Stomach (tissue), 9 donors: ENCODE results near the gene DENND4B. TPM values are rescaled to one million over a fixed set of nuclear protein-coding genes. Genes with fewer than 3 reads are reported as not detected.

Experiments used
- DNase-seq, 2 donors: peaks; one replicate each; pipeline versions ENCODE4 v3.0.0 to v3.0.0-alpha.2; 2013 to 2019
- H3K27ac ChIP-seq, 5 donors: fragments of 200-600 bp in 4 of 5; sonication (generic) in 4 of 5; one replicate each; pipeline ENCODE4 v1.5.1; 2013 to 2019; ENCODE audit warnings: mild to moderate bottlenecking in 1 of 5, moderate library complexity in 1 of 5
- H3K27me3 ChIP-seq, 3 donors: fragments of 200-600 bp; sonication (generic); one replicate each; pipeline ENCODE4 v1.5.1; 2017 to 2019; ENCODE audit warnings: mixed run types in 1 of 3
- H3K36me3 ChIP-seq, 4 donors: fragments of 200-600 bp; sonication (generic); 1 replicate in 3 of 4; 2 replicates in 1 of 4; pipeline ENCODE4 v1.5.1; 2016 to 2019
- H3K4me1 ChIP-seq, 4 donors: fragments of 200-600 bp; sonication (generic); one replicate each; pipeline ENCODE4 v1.5.1; 2016 to 2019
- H3K4me3 ChIP-seq, 4 donors: fragments of 200-600 bp; sonication (generic) in 3 of 4; one replicate each; pipeline ENCODE4 v1.5.1; 2016 to 2019; ENCODE audit warnings: mild to moderate bottlenecking in 1 of 4
- H3K9me3 ChIP-seq, 4 donors: fragments of 200-600 bp; sonication (generic); one replicate each; pipeline ENCODE4 v1.5.1; 2016 to 2019
- EP300 ChIP-seq: sonication (generic); formaldehyde crosslinking; IDR thresholded peaks from one replicate; pipeline ENCODE4 v1.6.1; 2017; ENCODE audit warnings: antibody characterized with exemption
- POLR2A ChIP-seq, 4 donors: fragments of 450-650 bp; IDR thresholded peaks; one replicate each; pipeline ENCODE4 v1.6.1; 2016; ENCODE audit warnings: antibody characterized with exemption in 4 of 4, control low read depth in 2 of 4, mild to moderate bottlenecking in 1 of 4, moderate library complexity in 1 of 4
- POLR2AphosphoS5 ChIP-seq, 3 donors: sonication (generic); formaldehyde crosslinking; IDR thresholded peaks; one replicate each; pipeline ENCODE4 v1.6.1; 2016; ENCODE audit warnings: antibody characterized with exemption in 3 of 3
- WGBS, 5 donors: extraction: QIAGEN DNeasy Blood & Tissue Kit in 3 of 5; methylation state at CpG; one replicate each; pipeline versions ENCODE4 v1.1.5 to v1.1.7; 2013 to 2018; 5-methylcytosine and 5-hydroxymethylcytosine counted together
- intact Hi-C: fragments of 100-400 bp; cut with DNase I; formaldehyde crosslinking; loops from one replicate; pipeline ENCODE4 v1.15.1; 2023; ENCODE audit warnings: low total_unique reads
- polyA plus RNA-seq, 3 donors: library from polyadenylated mRNA; stranded (reverse); fragments of 200-250 nt; gene quantifications; one replicate each; pipeline ENCODE4 v1.2.3, GENCODE V29; 2013
- total RNA-seq, 5 donors: library from RNA; depleted of rRNA; stranded (reverse); fragments of >200 nt; gene quantifications; one replicate each; pipeline versions ENCODE4 v1.1.0 to v1.2.3, GENCODE V29; 2014 to 2016
- TF ChIP-seq, protein P1 (sequence below), 7 experiments: fragments of 450-650 bp in 4 of 7; fragments of 200-600 bp in 3 of 7; sonication (generic) in 3 of 7; IDR thresholded peaks; one replicate each; pipeline ENCODE4 v1.5.1; 2016 to 2019; ENCODE audit warnings: antibody characterized with exemption in 7 of 7, control low read depth in 2 of 7, mild to moderate bottlenecking in 1 of 7
- donor health status: healthy with polysubstance abuse.
- donor health status: Bipolar disorder and iron deficiency.
- donor health status: healthy.

The DENND4B gene
- total and polyA plus RNA-seq, 8 donors, result 11.8 to 73.0 (median 25.9) TPM

DNA sequence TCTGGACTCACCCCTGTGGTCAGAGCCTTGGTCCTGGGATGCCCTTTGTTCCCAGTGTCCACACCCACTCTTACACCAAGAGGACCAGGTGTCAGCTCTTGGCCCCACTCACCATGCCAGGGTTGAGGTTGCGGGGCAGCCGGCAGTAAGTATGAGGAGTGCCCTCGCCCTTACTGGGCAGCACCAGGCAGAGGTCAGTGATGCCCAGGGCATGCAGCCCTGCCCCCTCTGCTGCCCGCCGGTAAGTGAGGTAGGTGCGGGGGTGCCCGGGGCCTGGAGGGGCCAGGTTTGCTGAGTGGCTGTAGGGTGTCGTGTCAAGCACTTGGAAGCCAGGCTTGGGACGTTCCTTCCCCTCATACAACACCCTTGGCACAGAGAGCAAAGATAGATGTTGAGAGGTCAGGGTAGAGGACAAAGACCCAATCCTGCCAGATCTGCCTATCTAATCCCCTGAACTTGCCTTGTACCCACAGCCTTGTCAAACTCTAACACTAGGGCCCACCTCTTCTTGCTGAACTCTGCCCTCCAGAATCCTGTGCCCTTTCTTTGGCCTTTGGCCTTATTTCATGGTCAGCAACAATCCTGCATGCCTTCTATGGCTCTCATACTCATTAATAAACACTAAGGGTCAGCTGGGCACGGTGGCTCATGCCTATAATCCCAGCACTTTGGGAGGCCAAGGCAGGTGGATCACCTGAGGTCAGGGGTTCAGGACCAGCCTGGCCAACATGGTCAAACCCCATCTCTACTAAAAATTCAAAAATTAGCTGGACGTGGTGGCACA lies 3.6 kb downstream of the DENND4B start:
- Histone ChIP-seq H3K27ac (no peak overlapping the region), H3K27me3 (no peaks in the 10 kb centered on the region), H3K4me1 (peaks cover 9 to 38% (median 27%) of the 10 kb centered on the region in 4 donors), H3K4me3 (no peak overlapping the region), H3K36me3 (peaks cover 32 to 70% (median 68%) of the 10 kb centered on the region in 4 donors), H3K9me3 (no peaks in the 10 kb centered on the region)
- DNase-seq, result no peak
- TF ChIP-seq, protein P1, sequence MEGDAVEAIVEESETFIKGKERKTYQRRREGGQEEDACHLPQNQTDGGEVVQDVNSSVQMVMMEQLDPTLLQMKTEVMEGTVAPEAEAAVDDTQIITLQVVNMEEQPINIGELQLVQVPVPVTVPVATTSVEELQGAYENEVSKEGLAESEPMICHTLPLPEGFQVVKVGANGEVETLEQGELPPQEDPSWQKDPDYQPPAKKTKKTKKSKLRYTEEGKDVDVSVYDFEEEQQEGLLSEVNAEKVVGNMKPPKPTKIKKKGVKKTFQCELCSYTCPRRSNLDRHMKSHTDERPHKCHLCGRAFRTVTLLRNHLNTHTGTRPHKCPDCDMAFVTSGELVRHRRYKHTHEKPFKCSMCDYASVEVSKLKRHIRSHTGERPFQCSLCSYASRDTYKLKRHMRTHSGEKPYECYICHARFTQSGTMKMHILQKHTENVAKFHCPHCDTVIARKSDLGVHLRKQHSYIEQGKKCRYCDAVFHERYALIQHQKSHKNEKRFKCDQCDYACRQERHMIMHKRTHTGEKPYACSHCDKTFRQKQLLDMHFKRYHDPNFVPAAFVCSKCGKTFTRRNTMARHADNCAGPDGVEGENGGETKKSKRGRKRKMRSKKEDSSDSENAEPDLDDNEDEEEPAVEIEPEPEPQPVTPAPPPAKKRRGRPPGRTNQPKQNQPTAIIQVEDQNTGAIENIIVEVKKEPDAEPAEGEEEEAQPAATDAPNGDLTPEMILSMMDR (IDR thresholded peaks at IDR 0.05), result no peak
- no peak for TF ChIP-seq POLR2A (IDR thresholded peaks at IDR 0.05)
- no peak for TF ChIP-seq EP300
- WGBS, 5 donors, result 86 to 97% (median 89%) methylated on average over 9 to 11 of the region's 11 CpGs
- intact Hi-C loops, result loop anchor here (10.0 kb wide), 1 partner anchor 148 kb away; no protein-coding TSS in a partner anchor

DNA sequence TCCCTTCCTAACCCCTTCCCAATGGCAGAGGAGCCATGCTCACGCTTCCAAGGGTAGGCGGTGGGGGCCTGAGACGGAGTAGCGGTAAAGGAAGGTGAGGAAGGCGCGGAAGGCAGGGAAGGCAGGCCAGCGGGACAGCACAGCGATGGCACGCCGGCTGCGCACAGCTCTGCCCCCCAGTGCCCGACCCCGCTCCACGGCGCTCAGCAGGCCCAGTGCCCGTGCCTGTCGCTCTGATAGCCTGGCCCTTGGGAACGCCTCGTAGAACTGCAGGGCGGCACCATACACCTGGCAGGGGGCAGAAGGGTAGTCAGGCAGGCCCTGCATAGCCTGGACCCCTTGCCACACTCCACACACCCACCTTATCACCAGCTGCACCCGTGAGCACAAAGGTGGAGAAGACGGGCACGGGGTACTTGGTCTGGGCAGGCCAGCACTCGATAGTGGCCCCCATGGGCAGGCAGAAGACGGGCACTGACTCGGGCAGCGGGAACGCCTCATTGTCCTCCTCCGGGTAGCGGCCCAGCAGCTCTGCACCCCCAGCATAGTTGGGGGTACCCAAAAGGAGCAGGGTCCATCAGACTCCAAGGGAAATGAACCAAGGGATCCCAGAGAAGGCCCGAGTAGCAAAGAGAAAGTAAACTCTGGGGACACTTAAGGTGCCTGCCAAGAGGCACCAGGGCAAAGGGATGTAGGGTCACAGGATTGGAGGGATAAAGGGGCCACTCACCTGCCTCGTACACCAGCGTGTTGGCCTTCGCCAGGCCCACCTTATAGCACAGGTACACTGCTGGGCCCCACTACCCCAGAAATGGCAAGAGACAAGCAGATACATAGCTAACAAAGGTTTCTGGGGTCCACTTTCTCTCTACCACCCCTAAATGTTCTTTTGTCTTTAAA lies 4.4 kb downstream of the DENND4B start:
- H3K36me3 ChIP-seq, result peaks cover 36 to 70% (median 68%) of the 10 kb centered on the region in 4 donors
- intact Hi-C loops, result loop anchor here (10.0 kb wide), 1 partner anchor 147 kb away; no protein-coding TSS in a partner anchor
- WGBS, 5 donors, result 93 to 95% (median 95%) methylated on average over 26 to 34 of the region's 34 CpGs

DNA sequence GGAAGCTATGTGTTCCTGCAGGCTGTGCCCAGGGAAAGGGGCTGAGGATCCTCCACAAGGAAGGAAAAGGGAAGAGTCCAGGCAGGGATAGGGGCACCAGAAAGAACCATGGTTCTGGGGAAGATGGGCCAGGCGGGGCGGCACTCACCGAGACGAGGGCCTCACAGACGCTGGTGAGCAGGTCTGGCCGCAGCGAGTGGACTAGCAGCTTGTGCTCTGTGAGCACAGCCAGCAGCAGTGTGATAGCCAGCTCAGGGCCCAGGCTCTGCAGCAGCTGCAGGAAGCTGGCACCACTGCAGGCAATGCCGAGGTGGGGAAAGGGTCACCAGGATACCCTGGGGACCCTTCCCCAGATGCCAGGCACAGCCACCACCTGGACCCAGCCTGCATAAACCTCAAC lies 5.8 kb downstream of the DENND4B start:
- intact Hi-C loops, result loop anchor here (10.0 kb wide), 1 partner anchor 146 kb away; no protein-coding TSS in a partner anchor
- H3K27me3 ChIP-seq, result no peaks in the 10 kb centered on the region
- WGBS, 5 donors, result 86 to 96% (median 93%) methylated on average over 6 to 8 of the region's 8 CpGs
- no peaks in the 10 kb centered on the region for H3K9me3 ChIP-seq
- no peak for TF ChIP-seq POLR2AphosphoS5 (IDR thresholded peaks at IDR 0.05)
- TF ChIP-seq, protein P1 (IDR thresholded peaks at IDR 0.05), result no peak
- TF ChIP-seq POLR2A (IDR thresholded peaks at IDR 0.05), result no peak
- TF ChIP-seq EP300, result no peak
- DNase-seq, result no peak
- no peak overlapping the region for H3K4me3 ChIP-seq
- no peak overlapping the region for H3K27ac ChIP-seq
- H3K36me3 ChIP-seq, result peaks cover 49 to 82% (median 80%) of the 10 kb centered on the region in 4 donors
- peaks cover 9 to 29% (median 18%) of the 10 kb centered on the region in 4 donors for H3K4me1 ChIP-seq

More for the DNA sequence above, 4.4 kb downstream of the DENND4B start:
- no peaks in the 10 kb centered on the region for H3K27me3 ChIP-seq
- DNase-seq, result no peak
- TF ChIP-seq, protein P1 (IDR thresholded peaks at IDR 0.05), result no peak
- TF ChIP-seq POLR2AphosphoS5 (IDR thresholded peaks at IDR 0.05) (no peak), POLR2A (IDR thresholded peaks at IDR 0.05) (no peak), EP300 (no peak)
- peaks cover 9 to 36% (median 25%) of the 10 kb centered on the region in 4 donors for H3K4me1 ChIP-seq
- no peaks in the 10 kb centered on the region for H3K9me3 ChIP-seq
- H3K27ac ChIP-seq, result no peak overlapping the region
- H3K4me3 ChIP-seq, result no peak overlapping the region

DNA sequence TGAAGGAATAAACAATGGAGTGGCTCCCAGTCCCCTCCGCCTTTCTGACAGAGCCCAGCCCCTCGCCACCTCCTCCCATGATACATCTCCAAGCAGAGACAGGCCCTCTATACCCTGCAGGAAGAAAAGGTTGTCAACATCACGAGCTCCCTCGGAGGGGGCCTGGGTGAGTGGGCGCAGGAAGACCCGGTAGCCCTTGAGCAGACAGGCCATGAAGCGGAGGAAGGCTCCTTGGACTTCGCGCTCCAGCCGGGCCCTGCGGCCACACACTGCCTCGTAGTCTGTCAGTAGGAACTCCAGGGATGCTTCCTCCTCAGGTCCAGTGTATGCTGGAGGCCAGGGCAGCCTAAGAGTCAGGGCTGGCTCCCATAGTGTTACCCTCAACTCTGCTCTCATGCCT lies 7.0 kb downstream of the DENND4B start:
- Histone ChIP-seq H3K27me3 (no peaks in the 10 kb centered on the region), H3K9me3 (no peaks in the 10 kb centered on the region), H3K27ac (no peak overlapping the region), H3K4me3 (no peak overlapping the region), H3K4me1 (peaks cover 0 to 16% (median 8%) of the 10 kb centered on the region in 4 donors), H3K36me3 (peaks cover 62 to 95% (median 93%) of the 10 kb centered on the region in 4 donors)
- intact Hi-C loops, result no loop called here
- WGBS, 5 donors, result 89 to 97% (median 94%) methylated on average over 10 to 12 of the region's 12 CpGs
- TF ChIP-seq POLR2AphosphoS5 (IDR thresholded peaks at IDR 0.05) (no peak), POLR2A (IDR thresholded peaks at IDR 0.05) (no peak), EP300 (no peak)
- TF ChIP-seq, protein P1 (IDR thresholded peaks at IDR 0.05), result no peak
- DNase-seq, result no peak
